Liver (tissue), 9 donors: Measurements from ENCODE around the gene HMMR. TPM values are rescaled to one million over a fixed set of nuclear protein-coding genes. Genes with fewer than 3 reads are reported as not detected.
"Not testable (repeated sequence)": the region's sequence is repeated elsewhere in the genome, so short reads cannot be mapped to it uniquely, and the experiment has no call there.

Experiments
- DNase-seq: peaks from one replicate; pipeline ENCODE4 v3.0.0-alpha.2; 2017; ENCODE audit warnings: low spot score
- H3K27ac ChIP-seq, 2 donors: one replicate each; pipeline ENCODE4 v1.7.0; 2013; ENCODE audit warnings: inconsistent platforms in 2 of 2, low read length in 2 of 2, control low read depth in 1 of 2, low read depth in 1 of 2, mild to moderate bottlenecking in 1 of 2
- H3K27me3 ChIP-seq, 4 donors: one replicate each; pipeline versions ENCODE4 v1.6.1 to v1.7.0; 2013; ENCODE audit warnings: low read length in 3 of 4, inconsistent platforms in 1 of 4, mild to moderate bottlenecking in 1 of 4, moderate library complexity in 1 of 4; ENCODE audit not compliant: control insufficient read depth in 4 of 4, insufficient read depth in 4 of 4
- H3K36me3 ChIP-seq, 4 donors: one replicate each; pipeline versions ENCODE4 v1.6.1 to v1.7.0; 2013; ENCODE audit warnings: low read length in 3 of 4, mild to moderate bottlenecking in 3 of 4, low read depth in 1 of 4, moderate library complexity in 1 of 4; ENCODE audit not compliant: control insufficient read depth in 4 of 4, insufficient read depth in 3 of 4
- H3K4me1 ChIP-seq, 4 donors: one replicate each; pipeline versions ENCODE4 v1.6.1 to v1.7.0; 2013; ENCODE audit warnings: low read length in 3 of 4, mild to moderate bottlenecking in 3 of 4, moderate library complexity in 1 of 4; ENCODE audit not compliant: control insufficient read depth in 4 of 4, insufficient read depth in 4 of 4
- H3K4me3 ChIP-seq, 3 donors: one replicate each; pipeline versions ENCODE4 v1.6.1 to v1.7.0; 2013; ENCODE audit warnings: low read length in 3 of 3, control low read depth in 1 of 3, low read depth in 1 of 3, mild to moderate bottlenecking in 1 of 3
- H3K9ac ChIP-seq, 2 donors: one replicate each; pipeline ENCODE4 v1.7.0; 2013; ENCODE audit warnings: low read length in 2 of 2, mild to moderate bottlenecking in 2 of 2, moderate library complexity in 2 of 2, control low read depth in 1 of 2, low read depth in 1 of 2
- H3K9me3 ChIP-seq, 4 donors: one replicate each; pipeline versions ENCODE4 v1.6.1 to v1.7.0; 2013; ENCODE audit warnings: low read length in 3 of 4; ENCODE audit not compliant: control insufficient read depth in 4 of 4
- EGR1 ChIP-seq, 2 donors: IDR thresholded peaks; 2 replicates each; pipeline ENCODE4 v1.6.1; 2016 to 2018; ENCODE audit warnings: antibody characterized with exemption in 2 of 2, low read depth in 2 of 2
- FOXA1 ChIP-seq: IDR thresholded peaks from 2 replicates; pipeline ENCODE4 v1.6.1; 2016; ENCODE audit warnings: antibody characterized with exemption
- FOXA2 ChIP-seq: IDR thresholded peaks from 2 replicates; pipeline ENCODE4 v1.6.1; 2016; ENCODE audit warnings: antibody characterized with exemption
- GABPA ChIP-seq, 2 donors: IDR thresholded peaks in 1 of 2; conservative IDR thresholded peaks in 1 of 2; 2 replicates each; pipeline ENCODE4 v1.6.1; 2016; ENCODE audit warnings: antibody characterized with exemption in 2 of 2, mild to moderate bottlenecking in 1 of 2, moderate library complexity in 1 of 2
- HNF4A ChIP-seq, 2 donors: conservative IDR thresholded peaks; 2 replicates each; pipeline ENCODE4 v1.6.1; 2016; ENCODE audit warnings: antibody characterized with exemption in 2 of 2, mild to moderate bottlenecking in 2 of 2
- HNF4G ChIP-seq: IDR thresholded peaks from 2 replicates; pipeline ENCODE4 v1.6.1; 2016; ENCODE audit warnings: antibody characterized with exemption
- JUND ChIP-seq, 2 donors: IDR thresholded peaks; 2 replicates each; pipeline ENCODE4 v1.6.1; 2016; ENCODE audit warnings: antibody characterized with exemption in 2 of 2
- NR2F2 ChIP-seq: IDR thresholded peaks from 2 replicates; pipeline ENCODE4 v1.6.1; 2016; ENCODE audit warnings: antibody characterized with exemption
- RAD21 ChIP-seq, 2 donors: IDR thresholded peaks; 2 replicates each; pipeline ENCODE4 v1.6.1; 2016; ENCODE audit warnings: antibody characterized with exemption in 2 of 2, mild to moderate bottlenecking in 2 of 2
- RXRA ChIP-seq, 2 donors: IDR thresholded peaks; 2 replicates each; pipeline ENCODE4 v1.6.1; 2017 to 2018; ENCODE audit warnings: antibody characterized with exemption in 2 of 2, mild to moderate bottlenecking in 1 of 2
- SP1 ChIP-seq: IDR thresholded peaks from 2 replicates; pipeline ENCODE4 v1.6.1; 2018; ENCODE audit warnings: antibody characterized with exemption, mild to moderate bottlenecking
- TAF1 ChIP-seq: conservative IDR thresholded peaks from 2 replicates; pipeline ENCODE4 v1.6.1; 2016; ENCODE audit warnings: antibody characterized with exemption, mild to moderate bottlenecking
- YY1 ChIP-seq: IDR thresholded peaks from 2 replicates; pipeline ENCODE4 v1.6.1; 2016; ENCODE audit warnings: antibody characterized with exemption, mild to moderate bottlenecking
- WGBS: extraction: QIAGEN DNeasy Blood & Tissue Kit; methylation state at CpG from one replicate; pipeline ENCODE4 v1.1.7; 2013; 5-methylcytosine and 5-hydroxymethylcytosine counted together
- polyA plus RNA-seq, 2 donors: library from polyadenylated mRNA; stranded (reverse) in 1 of 2; unstranded in 1 of 2; fragments of 200-250 nt in 1 of 2; fragments of >200 nt in 1 of 2; fragmentation: Nextera tagmentation in 1 of 2; extraction: Ambion mirVana in 1 of 2; gene quantifications; one replicate each; pipeline versions ENCODE4 v1.2.1 to v1.2.3, GENCODE V29; 2013 to 2015
- total RNA-seq, 2 donors: library from RNA; depleted of rRNA; stranded (reverse); fragments of >200 nt; gene quantifications; one replicate each; pipeline ENCODE4 v1.2.3, GENCODE V29; 2014
- TF ChIP-seq, protein P1 (sequence below): IDR thresholded peaks from 2 replicates; pipeline ENCODE4 v1.6.1; 2016; ENCODE audit warnings: antibody characterized with exemption, mild to moderate bottlenecking
- TF ChIP-seq, protein P2 (sequence below): IDR thresholded peaks from 2 replicates; pipeline ENCODE4 v1.6.1; 2016; ENCODE audit warnings: antibody characterized with exemption
- TF ChIP-seq, protein P3 (sequence below): fragments of 150-350 bp; IDR thresholded peaks from 2 replicates; pipeline ENCODE4 v1.5.1; 2017; ENCODE audit warnings: improper control_type of control experiment, low read depth, low read length; ENCODE audit not compliant: missing input control
- TF ChIP-seq, protein P4 (sequence below): IDR thresholded peaks from 2 replicates; pipeline ENCODE4 v1.6.1; 2016; ENCODE audit warnings: antibody characterized with exemption
- TF ChIP-seq, protein P5 (sequence below): IDR thresholded peaks from 2 replicates; pipeline ENCODE4 v1.6.1; 2016; ENCODE audit warnings: antibody characterized with exemption
- donor health status: healthy.
- donor health status: healthy.
- donor health status: healthy.
- donor health status: healthy.
- donor health status: healthy.

HMMR gene
- total and polyA plus RNA-seq, 4 donors: 0.33 to 48.5 (median 2.3) TPM

DNA sequence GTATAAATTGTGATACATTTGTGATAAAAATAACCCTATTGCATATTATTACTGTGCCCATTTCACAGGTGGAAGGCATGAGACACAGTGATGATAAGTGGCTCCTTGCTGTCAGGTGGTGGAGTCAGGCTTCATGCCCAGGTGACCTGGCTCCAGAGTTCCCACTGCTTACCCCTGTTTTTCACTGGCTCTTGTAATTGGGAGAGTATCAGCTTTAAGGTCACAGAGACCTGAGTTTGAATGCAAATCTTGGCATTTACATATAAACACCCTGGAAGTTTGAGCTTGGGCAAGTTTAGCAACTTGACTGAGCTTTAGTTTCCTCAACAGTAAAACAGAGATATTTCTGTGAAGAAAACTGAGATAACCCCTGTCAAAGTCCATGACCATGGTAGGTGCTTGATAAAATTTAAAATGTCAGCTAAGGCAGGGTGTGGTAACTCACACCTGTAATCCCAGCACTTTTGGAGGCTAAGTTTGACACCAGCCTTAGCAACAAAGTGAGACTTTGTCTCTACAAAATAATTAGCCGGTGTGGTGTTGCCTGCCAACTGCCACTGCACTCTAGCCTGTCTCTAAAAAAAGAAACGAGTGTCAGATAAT is 74.2 kb downstream of the HMMR start (continued):
- TF ChIP-seq, protein P1, sequence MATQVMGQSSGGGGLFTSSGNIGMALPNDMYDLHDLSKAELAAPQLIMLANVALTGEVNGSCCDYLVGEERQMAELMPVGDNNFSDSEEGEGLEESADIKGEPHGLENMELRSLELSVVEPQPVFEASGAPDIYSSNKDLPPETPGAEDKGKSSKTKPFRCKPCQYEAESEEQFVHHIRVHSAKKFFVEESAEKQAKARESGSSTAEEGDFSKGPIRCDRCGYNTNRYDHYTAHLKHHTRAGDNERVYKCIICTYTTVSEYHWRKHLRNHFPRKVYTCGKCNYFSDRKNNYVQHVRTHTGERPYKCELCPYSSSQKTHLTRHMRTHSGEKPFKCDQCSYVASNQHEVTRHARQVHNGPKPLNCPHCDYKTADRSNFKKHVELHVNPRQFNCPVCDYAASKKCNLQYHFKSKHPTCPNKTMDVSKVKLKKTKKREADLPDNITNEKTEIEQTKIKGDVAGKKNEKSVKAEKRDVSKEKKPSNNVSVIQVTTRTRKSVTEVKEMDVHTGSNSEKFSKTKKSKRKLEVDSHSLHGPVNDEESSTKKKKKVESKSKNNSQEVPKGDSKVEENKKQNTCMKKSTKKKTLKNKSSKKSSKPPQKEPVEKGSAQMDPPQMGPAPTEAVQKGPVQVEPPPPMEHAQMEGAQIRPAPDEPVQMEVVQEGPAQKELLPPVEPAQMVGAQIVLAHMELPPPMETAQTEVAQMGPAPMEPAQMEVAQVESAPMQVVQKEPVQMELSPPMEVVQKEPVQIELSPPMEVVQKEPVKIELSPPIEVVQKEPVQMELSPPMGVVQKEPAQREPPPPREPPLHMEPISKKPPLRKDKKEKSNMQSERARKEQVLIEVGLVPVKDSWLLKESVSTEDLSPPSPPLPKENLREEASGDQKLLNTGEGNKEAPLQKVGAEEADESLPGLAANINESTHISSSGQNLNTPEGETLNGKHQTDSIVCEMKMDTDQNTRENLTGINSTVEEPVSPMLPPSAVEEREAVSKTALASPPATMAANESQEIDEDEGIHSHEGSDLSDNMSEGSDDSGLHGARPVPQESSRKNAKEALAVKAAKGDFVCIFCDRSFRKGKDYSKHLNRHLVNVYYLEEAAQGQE: no peak
- no peak for TF ChIP-seq FOXA2
- TF ChIP-seq RAD21 (IDR thresholded peaks at IDR 0.05): no peak

DNA sequence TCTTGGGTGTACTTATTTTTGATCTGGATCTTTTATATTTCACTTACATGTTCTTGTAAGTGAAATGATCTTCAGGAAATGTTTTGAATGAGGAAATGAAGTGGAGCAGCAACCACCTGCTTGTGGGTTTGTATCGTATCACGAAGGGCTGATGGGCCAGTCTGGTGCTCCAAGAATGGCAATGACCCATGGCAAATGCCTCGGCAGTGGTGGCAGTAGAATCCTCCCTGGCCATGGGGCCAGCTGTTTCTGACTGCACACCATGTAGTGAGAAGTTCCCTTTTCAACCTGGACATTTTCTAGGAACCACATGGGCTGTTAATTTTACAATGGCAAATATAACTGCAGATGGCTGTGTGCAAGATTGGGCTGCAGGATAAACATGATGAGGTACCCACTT is 74.9 kb downstream of the HMMR start:
- DNase-seq: no peak
- Histone ChIP-seq H3K9me3 (no peaks in the 10 kb centered on the region), H3K27ac (no peak overlapping the region), H3K4me1 (no peaks in the 10 kb centered on the region), H3K4me3 (no peak overlapping the region), H3K27me3 (peaks cover 0 to 3% (median 0%) of the 10 kb centered on the region in 4 donors), H3K9ac (no peak overlapping the region), H3K36me3 (no peaks in the 10 kb centered on the region)
- no peak for TF ChIP-seq FOXA2
- TF ChIP-seq FOXA1: no peak
- no peak for TF ChIP-seq GABPA (IDR thresholded peaks at IDR 0.05 in 1 of 2, conservative IDR thresholded peaks at IDR 0.05 in 1 of 2)
- no peak for TF ChIP-seq NR2F2
- no peak for TF ChIP-seq SP1
- TF ChIP-seq, protein P1: no peak
- TF ChIP-seq, protein P2, sequence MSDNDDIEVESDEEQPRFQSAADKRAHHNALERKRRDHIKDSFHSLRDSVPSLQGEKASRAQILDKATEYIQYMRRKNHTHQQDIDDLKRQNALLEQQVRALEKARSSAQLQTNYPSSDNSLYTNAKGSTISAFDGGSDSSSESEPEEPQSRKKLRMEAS: no peak
- TF ChIP-seq RXRA (IDR thresholded peaks at IDR 0.05): no peak
- no peak for TF ChIP-seq HNF4G
- TF ChIP-seq JUND (IDR thresholded peaks at IDR 0.05): no peak
- TF ChIP-seq, protein P3, sequence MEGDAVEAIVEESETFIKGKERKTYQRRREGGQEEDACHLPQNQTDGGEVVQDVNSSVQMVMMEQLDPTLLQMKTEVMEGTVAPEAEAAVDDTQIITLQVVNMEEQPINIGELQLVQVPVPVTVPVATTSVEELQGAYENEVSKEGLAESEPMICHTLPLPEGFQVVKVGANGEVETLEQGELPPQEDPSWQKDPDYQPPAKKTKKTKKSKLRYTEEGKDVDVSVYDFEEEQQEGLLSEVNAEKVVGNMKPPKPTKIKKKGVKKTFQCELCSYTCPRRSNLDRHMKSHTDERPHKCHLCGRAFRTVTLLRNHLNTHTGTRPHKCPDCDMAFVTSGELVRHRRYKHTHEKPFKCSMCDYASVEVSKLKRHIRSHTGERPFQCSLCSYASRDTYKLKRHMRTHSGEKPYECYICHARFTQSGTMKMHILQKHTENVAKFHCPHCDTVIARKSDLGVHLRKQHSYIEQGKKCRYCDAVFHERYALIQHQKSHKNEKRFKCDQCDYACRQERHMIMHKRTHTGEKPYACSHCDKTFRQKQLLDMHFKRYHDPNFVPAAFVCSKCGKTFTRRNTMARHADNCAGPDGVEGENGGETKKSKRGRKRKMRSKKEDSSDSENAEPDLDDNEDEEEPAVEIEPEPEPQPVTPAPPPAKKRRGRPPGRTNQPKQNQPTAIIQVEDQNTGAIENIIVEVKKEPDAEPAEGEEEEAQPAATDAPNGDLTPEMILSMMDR: no peak
- TF ChIP-seq HNF4A (conservative IDR thresholded peaks at IDR 0.05): no peak
- TF ChIP-seq, protein P4, sequence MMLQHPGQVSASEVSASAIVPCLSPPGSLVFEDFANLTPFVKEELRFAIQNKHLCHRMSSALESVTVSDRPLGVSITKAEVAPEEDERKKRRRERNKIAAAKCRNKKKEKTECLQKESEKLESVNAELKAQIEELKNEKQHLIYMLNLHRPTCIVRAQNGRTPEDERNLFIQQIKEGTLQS: no peak
- no peak for TF ChIP-seq YY1
- TF ChIP-seq RAD21 (IDR thresholded peaks at IDR 0.05): no peak
- no peak for TF ChIP-seq TAF1
- TF ChIP-seq, protein P5, sequence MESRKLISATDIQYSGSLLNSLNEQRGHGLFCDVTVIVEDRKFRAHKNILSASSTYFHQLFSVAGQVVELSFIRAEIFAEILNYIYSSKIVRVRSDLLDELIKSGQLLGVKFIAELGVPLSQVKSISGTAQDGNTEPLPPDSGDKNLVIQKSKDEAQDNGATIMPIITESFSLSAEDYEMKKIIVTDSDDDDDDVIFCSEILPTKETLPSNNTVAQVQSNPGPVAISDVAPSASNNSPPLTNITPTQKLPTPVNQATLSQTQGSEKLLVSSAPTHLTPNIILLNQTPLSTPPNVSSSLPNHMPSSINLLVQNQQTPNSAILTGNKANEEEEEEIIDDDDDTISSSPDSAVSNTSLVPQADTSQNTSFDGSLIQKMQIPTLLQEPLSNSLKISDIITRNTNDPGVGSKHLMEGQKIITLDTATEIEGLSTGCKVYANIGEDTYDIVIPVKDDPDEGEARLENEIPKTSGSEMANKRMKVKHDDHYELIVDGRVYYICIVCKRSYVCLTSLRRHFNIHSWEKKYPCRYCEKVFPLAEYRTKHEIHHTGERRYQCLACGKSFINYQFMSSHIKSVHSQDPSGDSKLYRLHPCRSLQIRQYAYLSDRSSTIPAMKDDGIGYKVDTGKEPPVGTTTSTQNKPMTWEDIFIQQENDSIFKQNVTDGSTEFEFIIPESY: no peak
- TF ChIP-seq EGR1 (IDR thresholded peaks at IDR 0.05; ENCODE audit: low read depth in 2 of 2): no peak
- 82% methylated on average over 3 of the region's 3 CpGs for WGBS

DNA sequence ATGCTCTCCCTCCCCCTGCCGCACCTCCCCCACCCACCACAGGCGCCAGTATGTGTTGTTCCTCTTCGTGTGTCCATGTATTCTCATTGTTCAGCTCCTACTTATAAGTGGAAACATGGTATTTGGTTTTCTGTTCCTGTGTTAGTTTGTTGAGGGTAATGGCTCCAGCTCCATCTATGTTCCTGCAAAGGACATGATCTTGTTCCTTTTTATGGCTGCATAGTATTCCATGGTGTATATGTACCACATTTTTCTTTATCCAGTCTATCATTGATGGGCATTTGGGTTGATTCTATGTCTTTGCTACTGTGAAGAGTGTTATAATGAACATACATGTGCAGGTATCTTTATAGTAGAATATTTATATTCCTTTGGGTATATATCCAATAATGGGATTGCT is 76.0 kb downstream of the HMMR start:
- not testable (repeated sequence) for H3K27ac ChIP-seq, H3K9ac ChIP-seq, H3K36me3 ChIP-seq, H3K4me3 ChIP-seq, DNase-seq, H3K4me1 ChIP-seq, H3K9me3 ChIP-seq, H3K27me3 ChIP-seq
- 89% methylated on average over 3 of the region's 3 CpGs for WGBS
